Activated naive CD4-positive, alpha-beta T cell treated with Interleukin-2 at 50 U/mL for 16 hours (primary cell): Measurements from ENCODE around the gene MEIS3.

Source experiments
- DNase-seq: peaks from one replicate; pipeline ENCODE4 v3.0.0-alpha.2; 2020

Gene MEIS3

DNA sequence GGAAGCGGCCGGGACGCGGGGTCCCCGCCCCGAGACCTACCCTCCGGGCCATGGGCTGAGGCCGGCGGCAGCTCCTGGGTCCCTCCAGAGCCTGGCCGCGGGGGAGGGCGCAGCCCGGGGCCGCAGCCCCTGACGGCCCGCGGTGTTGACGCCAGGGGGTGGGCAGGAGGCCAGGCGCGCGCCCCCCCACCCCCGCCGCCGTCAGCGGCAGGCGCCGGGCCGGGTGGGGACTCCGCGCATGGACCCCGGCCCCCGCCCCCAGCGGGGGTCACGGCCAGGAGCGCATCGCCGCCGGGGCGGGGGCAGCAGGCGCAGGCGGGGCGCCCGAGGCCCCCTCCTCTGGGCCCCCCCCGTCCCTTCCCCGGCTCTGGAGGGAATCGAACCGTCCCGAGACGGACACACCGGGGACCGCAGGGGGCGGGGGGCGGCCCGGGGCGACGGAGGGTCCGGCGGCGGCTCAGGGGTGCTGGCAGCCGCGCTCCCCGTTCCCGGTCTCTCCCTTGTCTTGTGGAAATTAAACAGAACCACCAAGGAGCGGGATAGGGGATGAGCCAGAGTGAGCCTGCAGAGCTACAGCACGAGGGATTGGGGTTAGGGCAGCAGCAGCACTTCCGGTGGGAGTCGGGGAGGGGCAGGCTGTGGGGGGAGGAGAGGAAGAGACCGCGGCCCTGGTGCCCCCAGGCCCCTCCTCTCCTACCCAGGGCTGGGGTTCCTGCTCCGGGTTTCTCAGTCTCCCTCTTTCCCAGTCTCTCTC is at the start of gene MEIS3:
Gene MEIS3 (minus strand): TSS at position 498 of the 754 bp plus-strand sequence. CDS start 446 bp downstream, at position 52.
- no peak for DNase-seq

DNA sequence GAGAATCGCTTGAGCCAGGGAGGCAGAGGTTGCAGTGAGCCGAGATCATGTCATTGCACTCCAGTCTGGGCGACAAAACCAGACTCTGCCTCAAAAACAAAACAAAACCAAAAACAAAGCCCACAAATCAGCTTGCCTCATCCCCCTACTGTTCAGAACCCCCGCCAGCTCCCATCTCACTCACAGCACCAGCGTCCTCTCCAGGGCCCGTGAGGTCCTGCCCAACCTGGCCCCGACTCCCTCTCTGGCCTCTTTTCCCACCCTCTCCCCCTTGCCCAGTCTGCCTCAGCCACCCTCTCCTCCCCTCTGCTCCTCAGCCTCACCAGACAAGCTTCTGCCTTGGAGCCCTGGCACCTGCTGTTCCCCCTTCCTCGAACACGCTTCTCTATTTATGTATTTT is 48.6 kb upstream of the MEIS3 start:
- no peak for DNase-seq

DNA sequence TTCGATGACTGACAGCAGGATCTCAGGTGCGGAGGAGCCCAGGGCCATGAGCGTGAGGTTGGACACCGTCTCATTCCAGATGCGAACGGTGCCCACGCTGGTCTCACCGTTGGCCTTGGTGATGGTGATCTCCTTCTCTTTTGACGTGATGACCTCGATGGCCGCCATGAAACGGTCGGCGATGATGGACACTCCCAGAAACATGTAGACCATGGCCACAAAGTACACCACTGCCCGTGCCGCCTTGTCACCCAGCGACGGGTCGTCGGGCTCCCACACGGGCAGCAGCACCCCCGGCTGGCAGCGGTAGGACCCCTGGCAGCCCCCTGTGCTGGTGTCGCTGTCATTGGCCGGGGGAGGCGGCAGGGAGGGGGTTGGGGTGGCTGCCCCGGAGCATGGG is 46.6 kb upstream of the MEIS3 start:
- DNase-seq = no peak

DNA sequence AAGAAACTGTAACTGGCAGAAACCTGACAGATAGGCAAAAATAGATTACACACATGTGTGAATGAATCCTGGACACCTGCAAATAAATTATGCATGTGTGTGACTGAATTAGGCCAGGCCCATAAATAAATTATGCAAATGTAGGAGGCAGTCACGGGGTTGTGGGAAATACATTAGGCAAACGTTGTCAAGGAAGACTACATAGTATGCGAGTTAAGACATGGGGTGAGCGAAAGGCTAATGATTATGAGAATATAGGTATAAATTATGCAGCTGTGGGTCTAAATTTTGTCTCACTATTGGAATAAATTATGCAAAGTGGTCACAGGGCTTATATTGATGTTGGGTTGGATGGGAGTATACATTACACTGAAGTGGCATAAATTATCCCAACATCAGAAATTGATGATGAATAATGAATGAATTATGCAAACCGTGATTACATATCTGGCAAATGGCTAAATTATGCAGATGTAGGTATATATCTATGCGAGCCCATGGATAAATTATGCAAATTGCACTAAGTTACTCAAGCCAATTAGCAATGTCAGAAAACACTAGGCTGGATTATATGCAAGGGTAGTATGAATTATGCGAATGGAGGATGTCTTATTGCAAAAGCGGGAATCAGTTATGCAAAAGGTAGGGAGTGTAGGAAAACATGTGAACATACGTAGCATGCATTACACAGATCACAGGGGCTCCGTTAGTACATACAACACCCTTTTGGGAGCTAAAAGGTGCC is 45.5 kb upstream of the MEIS3 start:
- no peak for DNase-seq

DNA sequence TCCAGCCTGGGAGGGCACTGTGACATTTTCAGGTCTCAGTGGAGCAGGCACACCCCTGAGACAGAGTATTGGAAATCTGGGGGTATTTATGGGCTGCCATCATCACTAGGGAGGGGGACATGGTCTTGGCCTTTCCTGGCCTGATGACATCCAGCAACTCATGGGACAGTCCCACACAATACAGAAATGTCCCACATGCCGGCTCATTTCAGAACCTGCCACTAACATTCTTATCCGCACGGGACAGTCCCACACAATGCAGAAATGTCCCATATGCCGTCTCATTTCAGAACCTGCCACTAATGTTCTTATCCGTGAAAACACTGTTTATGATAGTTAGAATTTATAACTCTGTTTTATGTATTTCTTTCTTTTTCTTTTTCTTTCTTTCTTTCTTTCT is 42.5 kb upstream of the MEIS3 start:
- DNase-seq = no peak

DNA sequence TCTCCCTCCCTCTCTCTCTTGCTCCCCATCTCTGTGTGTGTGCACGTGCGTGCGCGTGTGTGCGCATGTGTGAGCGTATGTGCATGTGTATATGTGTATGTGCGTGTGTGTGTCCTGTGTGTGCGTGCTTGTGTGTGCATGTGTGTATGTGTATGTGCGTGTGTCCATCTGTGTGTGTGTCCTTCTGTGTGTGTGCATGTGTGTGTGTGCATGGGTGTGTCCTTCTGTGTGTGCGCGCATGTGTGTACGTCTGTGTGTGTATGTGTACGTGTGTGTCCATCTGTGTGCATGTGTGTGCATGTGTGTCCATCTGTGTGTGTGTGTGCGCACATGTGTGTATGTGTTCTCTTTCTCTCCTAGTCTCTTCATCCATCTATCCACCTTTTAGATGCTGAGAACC is 40.1 kb upstream of the MEIS3 start:
- no peak for DNase-seq

DNA sequence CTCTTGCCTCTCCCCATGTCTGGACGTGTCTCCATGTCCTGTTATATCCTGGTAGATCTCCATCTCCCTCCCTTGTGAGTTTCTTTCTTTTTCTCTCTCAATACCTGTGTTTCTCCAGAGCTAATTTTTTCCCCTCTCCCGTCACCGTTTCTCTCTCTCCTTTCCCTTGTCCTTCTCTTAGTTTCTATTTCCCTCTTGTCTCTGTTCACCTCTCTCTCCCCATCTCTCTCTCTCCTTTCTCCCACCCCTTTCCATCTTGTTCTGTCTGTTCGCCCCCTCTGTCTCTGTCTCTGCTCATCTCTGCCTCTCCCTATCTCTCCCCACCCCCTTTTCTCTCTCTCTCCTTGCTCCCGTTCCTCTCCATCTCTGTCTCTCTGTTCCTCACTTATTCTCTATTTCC is 39.3 kb upstream of the MEIS3 start:
- no peak for DNase-seq

DNA sequence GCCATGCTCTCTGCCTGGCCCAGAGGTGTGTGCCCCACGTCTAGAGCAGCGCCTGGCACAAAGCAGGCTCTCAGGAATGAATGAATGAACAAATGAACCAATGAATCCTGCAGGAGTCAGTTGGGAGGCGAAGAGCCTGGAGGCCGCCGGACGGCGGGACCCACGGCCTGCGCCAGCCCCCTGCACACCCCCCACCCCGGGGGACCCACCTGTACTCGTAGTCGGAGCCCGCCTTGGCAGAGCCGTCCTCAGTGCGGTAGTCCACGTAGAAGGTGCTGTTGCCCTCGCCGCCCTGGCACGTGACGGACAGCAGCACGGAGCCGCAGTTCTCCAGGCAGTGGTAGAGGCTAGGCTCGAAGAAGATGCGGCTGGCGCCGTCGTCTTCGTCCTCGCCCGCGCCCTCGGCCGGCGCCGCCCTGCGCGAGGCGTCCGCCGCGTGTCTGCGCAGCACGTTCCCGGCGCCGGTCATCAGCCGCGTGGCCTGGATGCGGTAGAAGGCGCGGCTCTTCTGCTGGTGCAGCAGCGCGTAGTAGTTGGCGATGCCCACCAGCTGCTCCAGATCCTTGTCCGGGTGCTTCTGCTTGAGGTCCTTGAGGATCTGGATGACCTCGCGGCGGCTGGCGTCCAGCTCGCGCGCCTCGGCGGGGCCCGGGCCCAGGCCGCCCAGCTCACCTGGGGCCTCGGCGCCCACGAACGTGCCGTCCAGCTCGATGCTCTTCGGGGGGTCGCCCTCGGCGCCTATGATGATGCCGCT is 37.6 kb upstream of the MEIS3 start:
- DNase-seq = no peak

DNA sequence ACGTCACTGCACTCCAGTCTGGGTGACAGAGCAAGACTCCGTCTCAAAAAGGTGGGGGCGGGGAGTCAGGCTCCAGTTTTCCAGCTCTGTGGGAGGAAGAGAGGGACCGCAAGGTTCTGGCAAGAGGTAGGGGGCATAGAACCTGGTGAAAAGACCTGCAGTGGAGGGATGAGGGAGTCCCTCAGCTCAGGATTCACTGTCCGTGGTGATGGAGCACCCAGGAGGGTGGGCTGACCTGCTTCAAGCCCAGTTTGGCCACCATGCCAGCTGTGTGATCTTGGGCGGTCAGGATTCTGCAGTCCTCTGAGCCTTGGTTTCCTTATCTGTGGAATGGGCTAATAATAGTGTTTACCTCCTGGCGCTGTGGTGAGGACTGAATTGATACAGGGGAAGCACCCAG is 31.2 kb upstream of the MEIS3 start:
- DNase-seq = no peak

DNA sequence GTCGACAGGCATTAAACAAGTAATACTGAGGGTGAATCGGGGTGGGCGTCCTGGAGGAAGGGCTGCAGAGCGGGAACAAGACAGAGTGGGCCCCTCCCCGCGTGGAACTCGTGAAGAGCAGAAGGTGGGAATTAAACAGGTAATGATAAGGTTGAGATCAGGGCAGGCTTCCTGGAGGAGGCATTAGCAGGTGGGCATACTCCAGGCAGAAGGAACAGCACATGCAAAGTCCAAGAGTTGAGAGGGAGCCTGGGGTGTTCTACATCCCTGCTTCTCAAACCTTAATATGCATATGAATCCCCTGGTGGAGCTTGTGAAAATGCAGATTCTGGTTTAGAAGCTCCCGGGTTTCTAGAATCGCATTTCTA is 29.0 kb upstream of the MEIS3 start:
- no peak for DNase-seq

DNA sequence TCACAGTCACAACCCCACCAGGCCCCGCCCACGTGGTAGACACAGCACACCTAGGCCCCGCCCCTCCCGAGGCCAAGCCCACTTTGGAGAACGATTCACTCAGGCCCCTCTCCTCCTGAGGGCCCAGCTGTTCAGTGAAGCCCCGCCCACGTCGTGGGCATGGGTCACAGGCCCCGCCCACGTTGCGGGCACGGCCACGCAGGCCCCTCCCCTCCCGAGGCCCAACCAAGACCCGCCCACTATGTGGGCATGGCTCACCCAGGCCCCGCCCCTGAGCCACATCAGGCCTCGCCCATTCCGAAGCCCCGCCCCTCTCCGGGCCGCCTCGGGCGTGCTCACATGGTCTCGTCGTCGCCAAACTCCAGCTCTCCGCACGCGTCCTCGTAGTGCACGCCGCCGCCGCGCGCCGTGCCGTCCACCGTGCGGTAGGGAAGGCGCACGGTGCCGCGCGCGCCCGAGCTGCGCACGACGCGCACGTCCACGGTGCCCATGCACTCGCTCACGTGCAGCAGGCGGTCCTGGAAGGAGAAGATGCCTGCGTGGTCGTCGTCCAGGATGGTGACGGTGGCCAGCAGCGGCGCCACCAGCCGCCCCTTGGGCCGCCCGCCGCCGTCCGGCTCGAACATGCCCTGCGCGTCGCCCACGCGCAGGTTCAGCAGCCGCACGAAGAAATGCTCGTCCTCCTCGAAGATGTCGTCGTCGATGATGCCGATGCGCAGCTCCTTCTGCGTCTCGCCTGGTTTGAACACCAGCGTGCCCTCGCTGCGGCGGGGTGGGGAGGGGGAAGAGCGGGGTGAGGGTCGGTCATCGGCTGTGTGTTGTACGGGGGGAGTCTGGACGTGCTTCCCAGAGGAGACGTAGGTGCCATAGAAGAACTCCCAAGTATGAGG is 28.4 kb upstream of the MEIS3 start:
- DNase-seq = peak; percentile 58

DNA sequence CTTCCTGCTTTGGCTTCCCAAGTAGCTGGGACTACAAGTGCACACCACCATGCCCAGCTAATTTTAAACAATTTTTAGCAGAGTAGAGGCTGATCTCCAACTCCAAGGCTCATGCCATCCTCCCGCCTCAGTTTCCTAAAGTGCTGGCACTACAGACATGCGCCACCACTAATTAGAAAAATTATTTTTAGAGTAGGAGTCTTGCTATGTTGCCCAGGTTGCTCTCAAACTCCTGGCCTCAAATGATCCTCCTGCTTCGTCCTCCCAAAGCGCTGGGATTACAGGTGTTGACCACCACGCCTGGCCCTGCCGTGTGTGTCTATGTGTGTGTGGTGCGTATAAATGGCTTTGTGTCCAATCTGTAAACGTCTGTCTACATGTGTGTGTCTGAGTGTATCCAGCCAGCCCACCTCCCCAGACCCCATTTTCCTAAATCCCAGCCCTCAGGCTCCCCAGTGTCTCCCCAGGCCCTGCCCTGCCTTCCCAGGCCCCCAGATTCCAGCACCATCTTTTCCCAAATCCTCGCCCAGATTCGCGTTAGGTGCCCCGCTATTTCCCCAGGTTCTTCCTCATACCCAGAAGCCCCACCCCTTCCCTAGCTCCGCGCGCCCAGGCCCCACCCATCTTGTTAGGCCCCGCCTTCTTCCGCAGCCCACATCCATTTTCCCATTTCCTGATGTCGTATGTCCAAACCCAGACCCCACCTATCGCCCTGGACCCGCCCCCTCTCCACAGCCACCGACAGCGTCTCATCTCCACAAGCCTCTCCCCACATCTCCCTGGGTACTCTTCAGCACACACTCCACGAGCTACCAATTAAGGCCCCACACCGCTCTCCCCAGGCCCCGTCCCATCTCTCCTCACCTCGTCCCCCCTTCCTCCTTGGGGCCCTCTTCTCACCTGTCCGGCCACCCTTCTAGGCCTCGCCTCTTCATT is 27.5 kb upstream of the MEIS3 start:
- no peak for DNase-seq

DNA sequence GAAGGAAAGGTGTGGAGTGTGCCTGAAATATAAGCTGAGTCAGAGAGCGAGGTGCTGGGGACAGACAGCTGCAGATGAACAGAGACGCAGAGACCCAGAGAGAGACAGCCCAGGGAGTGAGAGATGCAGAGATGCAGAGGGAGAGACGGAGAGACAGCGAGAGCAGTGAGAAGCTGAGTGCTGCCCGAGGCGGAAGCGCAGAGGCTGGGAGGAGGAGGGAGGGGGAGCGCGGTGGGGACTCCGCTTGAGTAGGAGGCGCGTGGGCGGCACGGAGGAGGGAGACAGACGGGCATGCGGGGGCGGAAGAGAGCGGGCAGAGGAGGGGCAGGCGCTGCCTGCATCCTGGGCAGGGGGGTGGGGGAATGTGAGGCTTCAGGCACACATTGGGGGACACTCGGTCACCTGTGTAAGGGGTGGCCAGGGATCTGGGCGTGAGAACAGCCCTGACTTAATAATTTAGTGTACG is 26.6 kb upstream of the MEIS3 start:
- DNase-seq = peak; percentile 68

DNA sequence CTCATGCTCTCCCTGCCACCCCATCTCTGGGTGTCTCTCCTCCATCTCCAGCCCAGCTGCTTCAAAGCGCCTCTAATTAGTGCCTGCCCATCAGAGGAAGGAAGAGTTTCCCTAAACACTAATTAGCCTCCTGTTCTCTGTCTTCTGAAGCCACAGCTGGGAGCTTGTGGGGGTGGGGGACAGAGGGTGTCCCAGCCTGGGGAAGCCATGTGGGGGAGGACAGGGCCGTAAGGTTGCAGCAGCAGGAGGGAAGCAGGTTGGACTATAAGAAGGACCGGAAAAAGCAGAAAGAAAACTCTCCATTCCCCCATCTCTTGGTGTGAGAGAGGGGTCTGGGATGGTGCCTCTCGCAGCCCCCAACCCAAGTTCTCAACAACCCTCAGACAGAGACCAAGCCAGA is 26.2 kb upstream of the MEIS3 start:
- DNase-seq = no peak

DNA sequence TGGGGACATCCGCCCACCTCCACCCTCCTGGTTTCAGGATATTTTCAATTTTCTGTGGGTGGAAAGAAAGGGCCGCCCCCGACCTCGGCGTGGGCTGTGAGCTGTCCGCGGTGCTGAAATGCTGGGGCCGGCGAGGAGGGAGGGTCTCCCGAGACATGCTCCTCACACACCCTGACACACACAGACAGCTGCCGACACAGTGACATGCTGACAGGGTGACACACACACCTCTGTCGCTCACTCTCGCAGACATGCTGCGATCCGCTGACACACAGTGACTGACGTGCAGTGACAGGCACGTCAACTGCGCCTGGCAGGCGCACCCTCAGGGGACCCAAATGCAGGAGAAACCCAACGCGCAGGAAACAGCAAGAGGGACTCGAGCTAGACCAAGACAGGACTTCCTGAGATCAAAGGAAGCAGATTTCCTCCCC is 25.1 kb upstream of the MEIS3 start:
- peak; percentile 32 for DNase-seq

DNA sequence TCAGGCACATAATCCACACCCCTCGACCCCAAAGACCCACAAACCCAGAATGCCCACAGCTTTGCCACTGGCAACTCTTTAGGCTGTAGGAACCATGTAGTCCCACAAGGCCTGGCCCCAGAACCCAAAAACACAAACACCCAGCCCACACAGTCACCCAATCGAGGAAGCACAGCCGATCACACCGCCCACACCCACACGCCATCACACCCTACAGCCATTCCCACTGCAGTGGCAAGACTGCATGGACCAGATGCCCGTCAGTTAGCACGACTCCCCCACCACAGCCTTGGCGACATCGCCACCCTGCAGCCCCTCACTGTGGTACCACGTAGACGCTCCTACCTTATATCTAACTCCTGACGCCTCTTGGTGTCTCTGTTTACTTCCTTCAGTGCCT is 24.0 kb upstream of the MEIS3 start:
- no peak for DNase-seq

DNA sequence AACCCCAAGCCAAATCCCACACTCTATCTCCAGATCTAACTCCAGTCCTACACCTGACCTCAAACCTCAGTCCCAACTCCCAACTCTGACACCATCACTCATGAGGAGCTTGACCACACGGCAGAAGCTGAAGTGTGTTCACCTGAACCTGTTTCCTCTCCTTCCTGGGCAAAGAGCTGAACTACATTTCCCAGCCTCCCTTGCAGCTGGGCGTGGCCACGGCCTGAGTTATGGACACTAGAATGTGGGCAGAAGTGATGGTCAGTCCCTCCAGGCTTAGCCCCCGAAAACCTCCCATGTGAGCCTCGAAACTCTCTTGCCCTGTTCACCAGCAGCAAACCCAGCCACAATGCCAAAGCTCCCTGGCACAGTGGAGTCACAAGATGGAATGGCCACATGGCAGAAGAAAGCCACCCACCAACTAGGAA is 19.5 kb upstream of the MEIS3 start:
- DNase-seq = no peak

DNA sequence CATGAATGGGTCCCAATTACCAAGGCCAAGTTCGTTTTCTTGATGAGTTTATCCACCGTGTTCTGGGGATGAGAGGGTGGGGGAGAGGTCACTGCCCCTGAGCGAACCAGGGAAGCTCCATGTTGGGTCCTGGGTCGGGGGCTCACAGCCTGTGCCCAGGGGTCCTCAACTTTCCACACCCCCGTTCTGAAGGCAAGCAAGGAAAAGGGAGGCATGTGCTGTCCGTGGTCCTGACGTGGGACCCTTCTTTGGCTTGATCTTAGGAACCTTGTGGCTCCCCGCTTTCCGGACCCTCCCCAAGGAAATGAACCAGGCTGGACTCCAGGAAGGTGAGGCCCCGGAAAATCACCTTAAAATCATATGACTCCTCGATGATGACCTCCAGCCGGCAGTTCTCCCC is 18.2 kb upstream of the MEIS3 start:
- no peak for DNase-seq

DNA sequence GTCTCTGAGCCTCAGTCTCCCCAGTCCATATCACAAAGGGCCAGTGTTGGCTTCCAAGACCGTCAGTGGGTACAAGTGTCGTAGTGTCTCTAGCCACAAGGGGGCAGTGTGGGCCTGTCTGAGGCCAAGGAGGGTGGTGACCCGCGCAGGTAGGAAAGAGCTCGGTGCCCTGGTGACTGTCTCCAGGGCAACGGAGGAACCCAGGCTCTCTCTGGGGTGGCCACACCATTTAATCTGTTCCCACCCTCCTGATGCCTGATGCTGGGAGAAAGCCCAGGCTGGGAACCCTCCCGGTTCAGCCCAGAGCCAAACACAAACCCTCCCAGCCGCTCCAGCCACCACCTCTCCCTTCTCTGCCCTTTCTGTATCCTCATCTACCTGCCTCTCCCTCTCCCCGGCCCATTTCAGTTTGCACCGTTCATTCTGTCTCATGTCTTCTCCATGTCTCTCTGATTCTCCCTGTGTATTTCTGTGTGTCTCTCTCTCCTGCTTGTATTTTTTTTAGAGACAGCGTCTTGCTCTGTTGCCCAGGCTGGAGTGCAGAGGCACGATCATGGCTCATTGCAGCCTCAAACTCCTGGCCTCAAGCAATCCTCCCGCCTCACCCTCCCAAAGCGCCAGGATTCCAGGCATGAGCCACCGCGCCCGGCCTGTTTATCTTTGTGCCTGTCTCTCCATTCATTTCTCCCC is 17.5 kb upstream of the MEIS3 start:
- peak; percentile 82 for DNase-seq

DNA sequence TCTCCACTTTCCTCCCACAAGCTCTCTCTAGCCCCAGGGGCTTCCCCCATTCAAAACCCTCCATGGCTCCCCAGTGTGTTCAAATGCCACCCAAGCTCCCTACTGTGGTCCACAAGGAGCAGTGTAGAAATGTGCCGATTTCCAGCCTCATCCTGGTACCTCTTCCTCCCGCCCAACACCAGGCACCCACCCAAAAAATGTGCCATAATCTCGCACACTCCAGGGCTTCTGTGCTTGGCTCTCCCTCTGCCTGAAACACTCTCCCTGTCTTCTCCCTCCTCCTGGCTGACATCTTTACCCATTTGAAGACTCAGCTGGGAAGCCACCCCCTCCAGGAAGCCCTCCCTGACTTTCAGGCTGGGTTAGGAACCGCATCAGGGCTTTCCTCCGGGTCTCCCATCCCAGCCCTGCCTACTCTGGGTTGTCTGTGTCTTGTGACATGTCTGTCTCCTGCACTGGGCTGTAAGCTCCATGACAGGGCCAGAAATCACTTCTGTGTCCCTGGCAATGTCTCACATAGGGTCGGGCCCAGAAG is 16.6 kb upstream of the MEIS3 start:
- DNase-seq = no peak

DNA sequence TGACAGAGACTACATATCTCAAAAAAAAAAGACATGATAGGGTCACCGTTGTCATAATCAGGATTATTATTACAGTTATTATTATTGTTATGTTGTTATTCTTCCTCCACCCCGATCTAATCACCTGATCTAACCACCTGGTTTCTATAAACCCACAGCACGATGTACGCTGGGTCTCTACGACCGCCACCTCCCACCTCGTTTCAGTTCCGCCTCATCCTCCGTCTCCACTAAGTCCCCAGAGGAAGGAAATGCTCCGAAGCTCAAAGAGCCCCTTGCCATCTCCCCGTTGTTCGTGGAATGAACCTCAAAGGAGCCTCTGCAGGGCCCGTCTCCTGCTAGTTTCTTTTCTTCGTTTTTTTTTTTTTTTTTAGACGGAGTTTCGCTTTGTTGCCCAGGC is 15.9 kb upstream of the MEIS3 start:
- DNase-seq = no peak
